K562 (cell line): Measurements from ENCODE around the gene CDCA4. TPM values are rescaled to one million over a fixed set of nuclear protein-coding genes. Genes with fewer than 3 reads are reported as not detected.

Experiments
- KHSRP ChIP-seq: fragments of 450-650 bp; IDR thresholded peaks from 2 replicates; pipeline ENCODE4 v1.6.1; 2017
- PHF20 ChIP-seq: fragments of 450-650 bp; IDR thresholded peaks from 2 replicates; pipeline ENCODE4 v1.6.1; 2018; ENCODE audit not compliant: partially characterized antibody
- ZC3H8 ChIP-seq: fragments of 450-650 bp; IDR thresholded peaks from 2 replicates; pipeline ENCODE4 v1.6.1; 2017
- ZNF217 ChIP-seq: sonication (generic); formaldehyde crosslinking; IDR thresholded peaks from 2 replicates; pipeline ENCODE4 v1.8.0; 2022; ENCODE audit warnings: mild to moderate bottlenecking, missing genetic modification reagents
- ZNF609 ChIP-seq: sonication (generic); formaldehyde crosslinking; IDR thresholded peaks from 2 replicates; pipeline ENCODE4 v1.8.1; 2023; ENCODE audit warnings: missing genetic modification reagents, mild to moderate bottlenecking, borderline replicate concordance
- polyA plus RNA-seq, 8 experiments: library from polyadenylated mRNA; depleted of rRNA in 4 of 8; stranded (reverse) in 5 of 8; unstranded in 3 of 8; fragments of >200 nt; fragmentation: Nextera tagmentation in 2 of 8; fragmentation: Illumina TruSeq in 1 of 8; extraction: Ambion mirVana in 2 of 8; extraction: Trizol in 1 of 8; gene quantifications; 2 replicates each; pipeline versions ENCODE4 v1.2.1 to v1.2.3, GENCODE V29; 2011 to 2014; ENCODE audit warnings: inconsistent platforms in 1 of 8, missing spikeins in 1 of 8
- total RNA-seq, 7 experiments: library from RNA; depleted of rRNA in 6 of 7; stranded (reverse); fragments of >200 nt in 6 of 7; fragmentation: Illumina TruSeq in 2 of 7; extraction: Trizol in 2 of 7; gene quantifications; 2 replicates each; pipeline versions ENCODE4 v1.2.1 to v1.2.3, GENCODE V29; 2011 to 2021; ENCODE audit warnings: low replicate concordance in 1 of 7

The CDCA4 gene
- total and polyA plus RNA-seq, 9 of the 15 experiments (the other 6 are each of a cell fraction or from before 2014, with no cell fraction given): 6.6 to 44.2 (median 23.0) TPM

DNA sequence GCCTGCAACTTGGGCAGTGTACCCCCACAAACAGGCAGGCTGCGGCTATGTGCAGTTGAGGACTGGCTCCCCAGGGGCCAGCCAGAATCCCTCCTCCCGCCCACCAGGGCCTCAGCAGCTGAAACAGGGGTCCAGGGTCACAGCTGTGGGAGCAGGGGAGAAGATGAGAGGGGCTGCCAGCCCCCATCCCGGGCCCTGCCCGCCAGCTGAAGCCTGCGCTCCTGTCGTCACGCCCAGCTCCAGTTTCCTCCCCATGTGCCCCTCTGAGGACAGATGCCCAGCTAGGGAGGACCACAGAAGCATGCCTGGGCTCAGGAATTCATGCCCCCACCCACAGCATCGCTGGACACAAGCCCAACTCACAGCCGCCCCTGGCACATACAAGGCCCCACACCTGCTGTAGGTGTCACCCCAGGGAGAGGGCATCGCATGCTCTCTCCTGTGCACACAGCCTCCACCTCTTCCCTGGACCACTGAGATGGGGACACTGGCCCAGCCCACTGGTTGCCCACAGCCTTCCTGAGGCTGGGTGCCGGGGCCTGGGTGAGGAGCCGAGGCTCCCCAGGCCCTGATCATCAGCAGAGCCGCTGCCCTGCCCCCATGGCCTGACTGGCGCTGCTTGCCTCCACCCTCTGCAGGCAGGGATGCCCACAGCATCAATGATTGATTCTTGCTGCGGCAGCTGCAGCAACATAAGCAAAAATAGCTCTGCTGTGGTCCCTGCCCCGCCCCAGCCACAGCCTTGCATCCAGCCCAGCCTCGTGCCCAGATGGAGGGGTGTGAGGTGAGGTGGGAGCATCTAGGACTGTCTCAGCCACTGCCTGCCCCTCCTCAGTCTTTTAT, 39.0 kb downstream of the CDCA4 start (continued):
- TF ChIP-seq ZNF609 (CRISPR knock-in tag) (no peak), ZC3H8 (no peak), ZNF217 (CRISPR knock-in tag) (no peak), KHSRP (no peak), PHF20 (no peak)
